PC-3 (cell line): ENCODE measurements around the gene PDLIM5.

ENCODE experiments used
- EZH2 ChIP-seq: fragments of 300-600 bp; sonication (generic); IDR thresholded peaks from one replicate; pipeline ENCODE4 v1.6.1; 2017; ENCODE audit warnings: antibody characterized with exemption, mild to moderate bottlenecking, low read length; ENCODE audit not compliant: unreplicated experiment
- TF ChIP-seq, protein P1 (sequence below): fragments of 300-600 bp; sonication (generic); conservative IDR thresholded peaks from 2 replicates; pipeline ENCODE4 v1.5.1; 2017; ENCODE audit warnings: antibody characterized with exemption, low read depth, mild to moderate bottlenecking, low read length

DNA sequence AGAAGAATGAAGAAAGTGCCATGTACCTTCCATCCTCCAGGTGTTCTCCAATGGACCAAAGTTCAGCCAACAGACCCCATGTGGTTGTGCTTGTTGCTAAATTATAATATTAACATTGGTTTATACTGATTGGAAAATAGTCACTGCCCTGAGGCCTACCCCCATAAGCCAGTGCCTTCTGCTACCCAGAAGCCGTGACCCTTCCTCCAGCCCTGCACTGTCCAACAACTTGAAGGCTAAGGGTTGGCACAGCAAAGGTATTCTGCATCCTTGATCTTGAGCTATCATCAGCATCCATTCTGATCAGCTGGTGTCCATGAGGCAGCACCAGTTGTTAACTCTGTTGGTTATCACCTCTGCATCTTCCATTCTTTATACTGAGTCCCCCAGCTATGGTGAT lies 239.8 kb downstream of the PDLIM5 start:
- TF ChIP-seq, protein P1, sequence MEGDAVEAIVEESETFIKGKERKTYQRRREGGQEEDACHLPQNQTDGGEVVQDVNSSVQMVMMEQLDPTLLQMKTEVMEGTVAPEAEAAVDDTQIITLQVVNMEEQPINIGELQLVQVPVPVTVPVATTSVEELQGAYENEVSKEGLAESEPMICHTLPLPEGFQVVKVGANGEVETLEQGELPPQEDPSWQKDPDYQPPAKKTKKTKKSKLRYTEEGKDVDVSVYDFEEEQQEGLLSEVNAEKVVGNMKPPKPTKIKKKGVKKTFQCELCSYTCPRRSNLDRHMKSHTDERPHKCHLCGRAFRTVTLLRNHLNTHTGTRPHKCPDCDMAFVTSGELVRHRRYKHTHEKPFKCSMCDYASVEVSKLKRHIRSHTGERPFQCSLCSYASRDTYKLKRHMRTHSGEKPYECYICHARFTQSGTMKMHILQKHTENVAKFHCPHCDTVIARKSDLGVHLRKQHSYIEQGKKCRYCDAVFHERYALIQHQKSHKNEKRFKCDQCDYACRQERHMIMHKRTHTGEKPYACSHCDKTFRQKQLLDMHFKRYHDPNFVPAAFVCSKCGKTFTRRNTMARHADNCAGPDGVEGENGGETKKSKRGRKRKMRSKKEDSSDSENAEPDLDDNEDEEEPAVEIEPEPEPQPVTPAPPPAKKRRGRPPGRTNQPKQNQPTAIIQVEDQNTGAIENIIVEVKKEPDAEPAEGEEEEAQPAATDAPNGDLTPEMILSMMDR, result no peak
- TF ChIP-seq EZH2, result no peak
